GM19240 (cell line): ENCODE measurements around the gene MEI4.
"Not testable (repeated sequence)": the region's sequence is repeated elsewhere in the genome, so short reads cannot be mapped to it uniquely, and the experiment has no call there.

Source experiments
- DNase-seq: peaks from one replicate; pipeline ENCODE4 v3.0.0; 2011; ENCODE audit warnings: low spot score; ENCODE audit not compliant: insufficient read length

MEI4 gene

DNA sequence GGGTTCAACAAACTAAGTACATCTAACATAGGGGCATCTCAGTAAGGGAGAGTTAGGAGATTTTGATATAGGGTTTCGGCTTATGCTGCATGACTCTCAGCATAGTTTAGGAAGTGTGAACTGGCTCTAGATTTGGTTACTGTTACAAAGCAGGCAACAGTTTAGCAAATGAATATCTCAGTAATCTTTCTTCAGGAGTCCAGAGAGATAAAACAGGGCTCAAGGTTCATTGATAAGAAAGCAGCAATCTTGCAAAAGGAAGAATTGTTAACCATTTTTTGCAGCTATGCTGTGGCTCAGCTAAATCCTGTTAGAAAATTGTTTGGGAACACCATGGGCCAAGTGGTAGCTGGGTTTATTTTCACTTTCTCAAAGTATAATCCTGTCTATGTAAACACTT is 161.3 kb downstream of the MEI4 start:
- no peak for DNase-seq

DNA sequence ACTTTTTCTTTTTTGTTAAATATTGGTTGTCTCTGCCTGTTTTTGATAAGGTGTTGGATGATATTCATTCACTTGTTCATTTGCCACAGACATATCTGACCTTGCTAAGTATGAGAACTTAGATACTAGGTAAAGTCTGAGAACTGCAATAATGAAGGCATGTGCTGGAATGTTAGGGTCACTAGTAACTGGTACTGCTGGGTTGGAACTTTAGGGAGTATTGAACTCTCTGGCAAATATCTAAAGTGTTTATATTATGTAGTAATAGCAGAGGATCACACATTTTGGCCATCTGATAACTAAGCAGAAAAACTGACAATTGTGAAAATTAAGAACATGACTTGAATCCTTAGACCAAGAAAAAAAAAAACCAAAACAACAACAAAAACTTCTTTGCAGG is 162.7 kb downstream of the MEI4 start:
- no peak for DNase-seq

DNA sequence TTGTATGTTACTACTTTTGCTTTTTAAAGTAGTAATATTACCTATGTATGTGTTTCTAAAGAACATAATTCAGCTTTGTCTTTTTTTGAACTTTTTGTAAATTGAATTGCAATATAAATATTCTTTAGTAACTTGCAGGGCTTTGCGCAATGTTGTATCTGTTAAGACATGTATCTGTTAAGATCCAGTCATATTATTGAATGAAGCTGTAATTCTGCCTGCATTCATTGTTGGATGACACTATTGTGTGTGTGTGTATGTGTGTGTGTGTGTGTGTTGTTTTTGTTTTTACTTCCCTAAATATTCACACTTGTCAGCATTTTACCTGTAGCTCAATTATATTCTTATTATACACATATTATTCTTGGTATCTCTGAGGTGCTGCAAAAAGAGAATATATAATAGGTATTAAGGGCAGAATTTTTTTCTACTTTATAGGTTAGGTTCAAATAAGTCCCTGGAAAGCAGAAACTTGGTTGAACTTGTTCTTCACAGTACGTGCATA is 164.0 kb downstream of the MEI4 start:
- DNase-seq = no peak

DNA sequence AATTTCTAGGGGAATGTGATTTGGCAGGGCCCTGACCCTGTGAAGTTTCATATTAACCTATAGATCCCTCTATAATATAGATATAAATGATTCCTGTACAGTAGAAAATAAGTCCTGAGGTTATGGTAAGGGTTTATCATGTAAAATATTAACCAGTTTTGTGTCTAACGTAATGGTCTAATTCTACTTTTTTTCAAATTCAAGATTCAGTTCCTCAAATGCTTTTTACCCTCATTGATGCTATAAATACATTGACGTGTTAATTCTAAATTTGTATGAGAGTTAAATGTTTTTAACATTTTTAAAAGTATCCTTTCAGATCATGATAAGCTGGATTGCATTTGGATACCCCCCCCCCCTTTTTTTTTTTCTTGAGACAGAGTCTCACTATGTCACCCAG is 169.4 kb downstream of the MEI4 start:
- DNase-seq = no peak

DNA sequence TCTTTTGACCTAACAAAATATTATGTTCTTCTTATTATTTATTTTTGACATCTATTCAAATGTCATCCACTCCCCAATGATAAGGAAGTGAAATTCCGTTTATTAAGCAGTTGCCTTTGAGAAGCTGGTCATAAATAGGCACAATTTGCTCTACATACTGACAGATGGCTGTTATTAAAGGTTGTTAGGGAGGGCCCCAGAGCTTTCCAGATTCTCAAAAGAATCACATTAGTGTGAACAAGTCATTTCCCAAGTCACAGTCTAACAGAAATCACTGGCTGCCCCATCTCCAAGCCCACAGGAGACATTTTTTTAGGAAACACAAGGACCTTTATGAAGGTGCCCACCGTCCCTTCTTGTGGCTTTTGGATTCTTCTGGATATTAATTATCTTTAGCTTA is 172.4 kb downstream of the MEI4 start:
- DNase-seq = no peak

DNA sequence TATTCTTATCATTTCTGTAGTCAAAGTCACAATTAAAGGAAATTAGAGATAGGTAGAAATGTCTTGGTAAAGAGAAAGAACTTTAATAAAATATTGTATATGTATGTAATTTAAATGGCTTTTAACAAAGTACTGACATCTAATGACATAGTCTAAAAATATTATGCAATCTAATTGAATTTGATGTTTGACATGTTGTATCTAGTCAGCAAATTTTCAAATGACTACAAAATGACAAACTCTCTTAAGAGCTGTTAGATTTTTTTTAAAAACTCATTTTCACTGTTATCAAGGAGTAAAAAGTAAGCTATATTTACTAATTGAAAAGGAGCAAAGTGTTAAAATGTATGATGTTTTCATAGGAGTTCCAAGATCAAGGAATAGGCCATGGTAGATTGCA is 176.9 kb downstream of the MEI4 start:
- DNase-seq = no peak

DNA sequence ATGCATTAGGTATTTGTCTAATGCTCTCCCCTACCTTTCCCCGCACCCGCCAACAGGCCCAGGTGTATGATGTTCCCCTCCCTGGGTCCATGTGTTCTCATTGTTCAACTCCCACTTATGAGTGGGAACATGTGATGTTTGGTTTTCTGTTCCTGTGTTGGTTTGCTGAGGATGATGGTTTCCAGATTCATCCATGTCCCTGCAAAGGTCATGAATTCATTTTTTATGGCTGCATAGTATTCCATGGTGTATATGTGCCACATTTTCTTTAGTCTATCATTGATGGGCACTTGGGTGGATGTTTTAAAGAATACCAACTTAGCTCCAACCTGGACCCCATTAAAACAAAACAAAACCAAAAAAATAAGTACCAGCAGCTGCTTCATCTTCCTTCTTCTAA is 180.9 kb downstream of the MEI4 start:
- DNase-seq = not testable (repeated sequence)

DNA sequence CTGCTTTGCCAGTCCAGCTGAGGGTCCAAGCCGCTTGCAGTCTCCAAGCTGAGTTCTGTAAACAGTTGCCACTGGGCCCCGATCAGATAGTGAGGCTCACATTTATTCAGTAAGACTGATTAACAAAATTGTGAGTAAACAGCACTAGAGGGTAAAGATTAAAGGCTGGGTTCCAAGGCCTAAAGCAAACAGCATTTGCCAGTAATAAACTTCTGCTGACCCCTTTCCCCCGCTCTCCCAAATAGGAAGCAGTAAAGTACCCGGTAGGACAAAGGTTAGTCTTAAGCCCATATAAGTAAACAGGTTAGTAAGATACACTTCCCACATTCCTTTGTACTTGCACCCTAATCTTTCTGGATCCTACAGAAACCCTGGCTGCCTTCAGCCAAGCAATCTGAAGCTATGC is 181.8 kb downstream of the MEI4 start:
- DNase-seq = no peak

DNA sequence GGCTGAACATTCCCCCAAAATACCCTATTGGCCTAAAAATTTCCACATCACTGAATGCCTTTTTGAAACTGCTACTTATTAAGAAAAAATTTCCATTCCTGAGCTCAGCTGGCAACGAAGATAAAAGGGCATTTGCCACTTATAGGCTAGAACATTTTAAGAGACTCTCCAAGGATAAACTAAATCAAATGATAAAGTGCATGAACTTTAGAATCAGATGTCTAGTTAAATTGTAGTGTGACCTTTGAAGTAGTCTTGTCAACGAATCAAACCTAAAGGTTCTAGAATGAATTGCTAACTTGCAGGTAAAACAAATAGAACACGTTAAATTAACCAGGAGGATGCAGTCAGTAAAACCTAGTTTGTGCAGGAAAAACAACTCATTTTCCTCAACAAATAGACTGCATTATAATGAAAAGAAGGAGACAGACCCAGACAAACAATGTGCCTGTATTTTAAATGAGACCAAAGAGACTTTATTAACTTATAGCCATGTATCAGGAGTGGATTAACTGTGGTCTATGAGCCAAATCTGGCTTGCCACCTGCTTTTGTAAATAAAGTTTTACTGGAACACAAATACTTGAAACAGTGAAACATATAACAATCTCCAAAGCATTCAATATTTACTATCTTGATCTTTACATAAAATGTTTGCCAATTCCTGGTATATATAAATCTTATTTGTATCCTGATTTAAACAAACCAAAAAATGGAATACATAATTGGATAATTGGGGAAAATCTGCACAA is 184.4 kb downstream of the MEI4 start:
- no peak for DNase-seq

DNA sequence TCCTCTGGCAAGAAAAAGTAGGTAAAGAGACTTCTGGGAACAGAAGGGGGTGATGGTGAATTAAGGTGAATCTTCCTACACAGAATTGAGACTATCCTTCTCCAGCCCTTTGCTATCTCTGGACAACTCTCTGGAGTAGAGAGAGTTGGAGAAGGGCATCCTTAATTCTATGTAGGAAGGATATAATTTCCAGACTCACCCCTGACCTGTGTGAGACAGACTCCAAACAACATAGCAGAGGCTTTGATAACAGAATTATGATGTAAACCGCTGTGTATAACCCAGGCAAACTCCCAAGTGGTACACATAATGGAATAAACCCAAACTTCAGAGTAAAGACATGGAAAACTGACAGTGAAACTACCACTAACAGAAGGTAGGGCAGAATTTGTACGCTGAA is 186.5 kb downstream of the MEI4 start:
- no peak for DNase-seq

DNA sequence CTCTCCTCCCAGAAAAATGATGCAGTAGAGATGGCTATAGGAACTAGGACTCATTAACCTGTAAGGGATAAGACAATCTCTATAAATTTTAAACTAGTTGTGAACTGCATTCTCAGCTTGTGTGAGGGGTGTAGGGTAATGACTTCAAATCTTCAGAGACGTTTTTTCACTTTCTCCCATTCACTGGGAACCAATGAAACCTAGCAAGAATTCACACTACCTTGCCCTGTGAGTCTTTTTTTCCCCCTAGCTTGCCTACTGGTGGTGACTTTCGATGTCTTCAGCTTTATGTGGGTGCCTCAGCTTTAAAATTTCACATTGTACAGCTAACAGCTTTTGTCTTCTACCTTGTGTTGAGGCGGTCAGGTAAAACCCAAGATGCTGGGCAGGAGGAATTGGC is 192.0 kb downstream of the MEI4 start:
- DNase-seq = no peak

DNA sequence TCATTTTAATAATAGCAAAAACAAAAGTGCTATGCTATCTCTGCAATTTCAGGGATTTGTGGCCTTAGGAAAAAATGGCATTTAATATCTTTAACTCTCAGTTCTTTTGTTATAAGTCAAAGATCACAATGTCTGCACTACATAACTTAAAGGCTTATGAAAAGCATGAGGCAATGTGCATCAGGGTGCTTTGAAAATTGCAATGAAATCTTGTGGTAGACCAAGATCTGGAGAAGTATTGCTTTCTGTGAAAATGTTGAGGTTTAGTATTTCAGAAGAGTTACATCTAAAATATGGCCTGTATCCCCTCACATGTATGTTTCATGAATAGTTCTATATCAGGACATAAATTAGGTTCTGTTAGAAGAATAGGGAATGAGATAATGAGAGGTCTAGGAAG is 200.6 kb downstream of the MEI4 start:
- DNase-seq = no peak

DNA sequence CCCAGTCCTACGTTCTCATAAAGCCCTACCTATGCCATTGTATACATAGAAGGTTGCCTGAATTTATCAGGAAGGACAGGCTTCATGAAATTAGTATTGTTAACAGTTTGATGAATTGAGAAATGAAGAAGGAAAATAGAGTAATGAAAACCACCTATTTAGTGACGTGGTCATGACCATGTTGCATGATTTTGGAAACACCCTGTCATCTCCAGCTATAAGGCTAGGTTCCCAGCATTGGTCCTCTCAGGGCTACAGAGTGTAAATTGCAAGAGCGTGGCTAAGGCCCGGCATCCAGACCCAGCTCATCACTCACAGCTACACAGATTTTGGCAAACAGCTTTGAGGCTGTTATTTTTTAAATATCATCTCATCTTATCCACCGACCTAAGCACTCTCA is 203.6 kb downstream of the MEI4 start:
- DNase-seq = no peak

DNA sequence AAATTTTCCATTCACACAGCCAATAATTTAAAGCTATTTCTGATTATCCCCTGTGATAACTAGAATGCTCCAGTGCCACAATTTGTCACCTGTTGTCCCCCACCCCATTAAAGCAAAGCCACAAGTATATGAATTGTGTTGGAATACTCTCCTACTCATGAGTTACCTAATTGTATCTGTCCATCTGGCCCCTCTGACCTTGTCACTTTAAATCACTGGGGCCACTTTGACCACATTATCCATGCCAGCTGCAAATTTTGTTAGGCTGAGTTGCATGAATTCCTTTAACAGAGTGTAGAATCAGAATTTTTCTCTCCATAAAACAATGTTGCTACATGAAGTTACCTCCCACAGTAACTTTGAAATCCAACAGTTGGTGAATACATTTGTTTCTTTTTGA is 204.6 kb downstream of the MEI4 start:
- DNase-seq = no peak

DNA sequence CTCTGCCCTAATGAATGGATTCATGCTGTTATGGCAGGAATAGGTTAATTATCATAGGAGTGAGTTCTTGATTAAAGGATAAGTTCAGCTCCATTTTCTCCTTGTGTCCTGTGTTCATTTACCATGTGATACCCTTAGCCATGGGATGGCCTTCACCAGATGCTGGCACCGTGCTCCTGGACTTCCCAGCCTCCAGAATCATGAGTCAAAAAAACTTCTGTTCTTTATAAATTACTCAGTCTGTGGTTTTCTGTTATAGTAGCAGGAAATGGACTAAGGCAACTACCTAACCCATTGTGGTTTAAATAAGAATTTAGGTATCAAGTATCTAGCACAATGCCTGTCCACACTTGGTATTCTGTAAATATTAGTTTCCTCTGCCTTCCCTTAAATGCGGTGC is 223.5 kb downstream of the MEI4 start:
- no peak for DNase-seq

DNA sequence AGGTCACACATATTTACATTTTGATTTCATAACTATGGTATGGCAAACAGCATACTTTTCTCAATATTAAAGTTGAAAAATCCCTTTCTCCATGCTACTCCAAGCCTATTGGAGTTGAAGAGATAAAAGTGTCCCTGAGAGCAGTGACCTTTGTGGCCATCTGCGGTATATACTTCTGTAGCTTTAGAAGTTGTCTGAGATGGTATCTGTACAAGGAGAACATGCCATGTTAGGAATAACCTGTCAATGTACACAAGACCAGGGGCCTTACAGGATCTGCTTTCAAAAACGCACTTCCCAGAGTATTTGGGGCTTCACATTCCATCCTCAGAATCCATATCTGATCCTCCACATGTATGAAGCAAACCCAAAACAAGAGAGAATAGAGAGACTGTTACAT is 226.7 kb downstream of the MEI4 start:
- no peak for DNase-seq

DNA sequence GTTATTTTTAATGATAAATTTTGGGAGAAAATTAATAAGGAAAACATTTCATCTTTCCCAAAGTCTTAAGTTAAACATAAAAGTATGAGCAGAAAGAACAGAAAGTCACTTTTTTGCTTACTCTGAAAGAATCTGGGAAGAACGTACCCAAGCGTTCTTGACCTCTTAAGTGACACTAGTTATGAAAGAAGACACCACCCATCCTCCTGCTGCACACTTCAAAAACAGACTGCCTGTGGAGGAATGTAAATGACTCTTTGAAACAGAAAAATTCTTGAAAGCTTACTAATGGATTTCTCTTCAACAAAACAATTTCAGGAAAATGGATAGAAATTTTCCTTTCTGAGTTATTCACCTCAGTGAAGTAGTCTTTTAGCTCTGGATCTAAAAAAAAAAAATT is 227.7 kb downstream of the MEI4 start:
- no peak for DNase-seq

DNA sequence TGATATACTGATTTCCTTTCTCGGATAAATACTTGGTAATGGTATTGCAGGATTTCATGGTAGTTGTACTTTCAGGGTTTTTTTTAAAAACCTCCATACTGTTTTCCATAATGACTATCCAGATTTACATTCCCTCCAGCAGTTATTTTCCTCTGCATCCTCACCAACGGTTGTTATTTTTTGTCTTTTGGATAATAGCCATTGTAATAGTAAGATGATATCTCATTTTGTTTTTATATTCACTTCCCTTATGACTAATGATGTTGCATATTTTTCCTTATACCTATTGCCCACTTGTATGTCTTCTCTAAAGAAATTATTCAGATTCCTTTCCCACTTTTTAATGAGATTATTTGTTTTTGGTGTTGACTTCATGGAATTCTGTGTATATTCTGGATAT is 231.0 kb downstream of the MEI4 start:
- no peak for DNase-seq

DNA sequence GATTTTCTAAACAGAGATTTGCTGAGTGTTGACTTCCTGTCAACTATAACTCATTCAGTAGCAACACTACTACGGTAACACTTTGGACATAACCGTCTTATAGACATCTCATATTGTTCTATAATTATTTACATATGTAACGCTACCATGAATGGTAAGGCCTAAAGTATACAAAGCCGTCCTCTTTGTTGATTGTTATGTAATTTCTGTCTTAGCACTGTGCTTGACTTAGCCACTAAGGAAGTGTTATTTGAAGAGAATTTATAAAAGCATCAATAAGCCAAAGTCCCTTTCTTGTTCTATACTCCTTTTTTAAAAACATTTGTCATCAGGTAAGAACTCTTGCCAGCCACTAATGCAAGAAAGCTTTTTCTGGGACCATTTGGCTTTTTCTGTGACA is 240.6 kb downstream of the MEI4 start:
- no peak for DNase-seq

DNA sequence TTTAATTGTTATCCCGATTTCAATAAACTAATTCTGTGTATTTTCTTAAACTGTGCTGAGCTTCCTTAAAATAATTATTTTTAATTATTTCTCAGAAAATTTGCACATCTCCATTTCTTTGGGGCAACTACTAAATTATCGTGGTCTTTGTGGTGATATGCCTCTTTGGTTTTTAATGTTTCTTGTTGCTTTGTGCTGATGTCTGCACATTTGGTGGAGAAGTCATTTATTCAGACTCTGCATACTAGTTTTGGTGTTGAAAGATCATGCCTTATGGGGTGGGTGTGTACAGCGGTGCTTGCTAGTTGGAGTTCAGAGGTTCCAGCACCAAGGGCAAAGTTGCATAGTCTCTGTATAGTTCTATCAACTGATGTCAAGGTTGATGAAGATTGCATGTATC is 253.2 kb downstream of the MEI4 start:
- DNase-seq = no peak

DNA sequence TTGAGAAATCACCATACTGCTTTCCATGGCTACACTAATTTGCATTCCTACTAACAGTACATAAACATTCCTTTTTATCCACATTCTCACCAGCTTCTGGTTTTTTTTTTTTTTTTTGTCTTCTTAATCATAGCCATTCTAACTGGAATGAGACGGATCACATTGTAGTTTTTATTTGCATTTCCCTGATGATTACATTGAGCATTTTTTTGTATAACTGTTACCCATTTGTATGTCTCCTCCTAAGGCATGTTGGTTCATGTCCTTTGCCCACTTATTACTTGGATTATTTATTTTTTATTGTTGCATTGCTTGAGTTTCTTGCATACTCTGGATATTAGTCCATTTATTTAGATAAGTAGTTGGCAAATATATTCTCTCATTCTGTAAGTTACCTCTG is 258.0 kb downstream of the MEI4 start:
- DNase-seq = no peak

DNA sequence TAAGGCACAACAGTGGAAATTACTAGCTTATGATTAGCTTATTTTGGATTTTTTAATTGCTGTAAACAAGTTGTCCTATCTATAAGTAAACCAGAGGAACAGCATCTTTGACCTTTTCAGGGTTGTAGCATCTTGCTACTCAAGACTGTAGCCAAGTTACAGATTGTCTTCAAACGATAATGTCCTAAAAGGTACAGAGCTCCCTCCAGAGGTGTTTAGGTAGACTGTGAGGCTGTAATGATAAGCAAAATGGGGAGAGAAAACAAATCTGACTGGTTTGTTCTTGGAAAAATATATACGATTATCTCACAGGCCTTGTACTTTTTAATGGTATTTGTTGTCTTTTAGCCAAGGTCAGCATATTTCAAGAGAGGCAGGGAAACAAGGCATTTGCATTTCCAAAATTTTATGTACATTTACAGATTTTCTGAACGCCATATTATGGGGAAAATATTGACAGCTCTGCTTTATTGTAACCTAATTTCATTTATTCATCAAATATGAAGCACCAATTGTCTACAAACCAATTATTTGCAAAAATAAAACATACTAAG is 273.4 kb downstream of the MEI4 start:
- DNase-seq = no peak

DNA sequence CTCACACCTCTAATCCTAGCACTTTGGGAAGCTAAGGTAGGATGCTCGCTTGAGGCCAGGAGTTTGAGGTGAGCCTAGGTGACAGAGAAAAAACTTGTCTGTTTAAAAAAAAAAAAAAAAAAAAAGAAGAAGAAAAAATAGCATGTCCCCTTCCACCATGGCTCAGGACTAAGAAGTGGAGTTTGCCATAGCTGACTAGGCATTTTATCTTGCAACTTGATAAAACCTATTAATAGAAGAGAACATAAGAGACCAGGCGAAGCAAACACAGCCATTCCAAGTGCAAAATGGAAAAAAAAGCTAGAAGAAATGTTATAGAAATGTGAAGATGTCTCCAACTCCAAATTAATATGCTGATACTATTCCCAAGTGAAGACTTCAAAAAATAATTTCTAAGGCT is 277.5 kb downstream of the MEI4 start:
- DNase-seq = no peak
